MM.1S (cell line): ENCODE measurements around the gene ZNRF3.

Experiments used
- DNase-seq: peaks from one replicate; pipeline ENCODE4 v3.0.0-alpha.2; 2015
- H2AFZ ChIP-seq: fragments of 300-600 bp; sonication (generic); 2 replicates; pipeline ENCODE4 v1.6.0; 2016; ENCODE audit warnings: antibody characterized with exemption, low read length
- H3F3A ChIP-seq: fragments of 300-600 bp; sonication (generic); 2 replicates; pipeline ENCODE4 v1.6.1; 2016; ENCODE audit warnings: mild to moderate bottlenecking, antibody characterized with exemption, low read length, moderate library complexity, mixed read lengths; ENCODE audit not compliant: insufficient read depth
- H3K27ac ChIP-seq: fragments of 300-600 bp; sonication (generic); 2 replicates; pipeline ENCODE4 v1.5.1; 2016; ENCODE audit warnings: mild to moderate bottlenecking, low read length
- H3K27me3 ChIP-seq: fragments of 300-600 bp; sonication (generic); replicated peaks from 2 replicates; pipeline ENCODE4 v1.6.0; 2016; ENCODE audit warnings: low read length; ENCODE audit not compliant: insufficient read depth
- H3K36me3 ChIP-seq: fragments of 300-600 bp; sonication (generic); replicated peaks from 2 replicates; pipeline ENCODE4 v1.6.1; 2016; ENCODE audit warnings: mild to moderate bottlenecking, low read length, mixed read lengths; ENCODE audit not compliant: insufficient read depth
- H3K4me1 ChIP-seq: fragments of 300-600 bp; sonication (generic); 2 replicates; pipeline ENCODE4 v1.6.1; 2016; ENCODE audit warnings: low read length, mixed read lengths
- H3K4me2 ChIP-seq: fragments of 300-600 bp; sonication (generic); 2 replicates; pipeline ENCODE4 v1.6.0; 2016; ENCODE audit warnings: low read depth, low read length
- H3K4me3 ChIP-seq: fragments of 300-600 bp; sonication (generic); 2 replicates; pipeline ENCODE4 v1.5.1; 2016; ENCODE audit warnings: low read length, mixed read lengths
- H3K79me2 ChIP-seq: fragments of 300-600 bp; sonication (generic); 2 replicates; pipeline ENCODE4 v1.6.1; 2016; ENCODE audit warnings: mixed run types, low read length, mixed read lengths
- H3K9ac ChIP-seq: fragments of 300-600 bp; sonication (generic); 2 replicates; pipeline ENCODE4 v1.6.1; 2016; ENCODE audit warnings: low read length, mixed read lengths
- H3K9me2 ChIP-seq: fragments of 300-600 bp; sonication (generic); replicated peaks from 2 replicates; pipeline ENCODE4 v1.6.1; 2016; ENCODE audit warnings: mild to moderate bottlenecking, low read length, mixed read lengths; ENCODE audit not compliant: insufficient read depth
- H3K9me3 ChIP-seq: fragments of 300-600 bp; sonication (generic); replicated peaks from 2 replicates; pipeline ENCODE4 v1.6.1; 2016; ENCODE audit warnings: mild to moderate bottlenecking, low read length, mixed read lengths; ENCODE audit not compliant: insufficient read depth
- H4K20me1 ChIP-seq: fragments of 300-600 bp; sonication (generic); 2 replicates; pipeline ENCODE4 v1.6.1; 2016; ENCODE audit warnings: mild to moderate bottlenecking, low read length, moderate library complexity, mixed read lengths; ENCODE audit not compliant: insufficient read depth
- CTCF ChIP-seq: fragments of 300-600 bp; sonication (generic); IDR thresholded peaks from 2 replicates; pipeline ENCODE4 v1.5.1; 2016; ENCODE audit warnings: antibody characterized with exemption, low read length, mixed read lengths
- EZH2 ChIP-seq: fragments of 300-600 bp; sonication (generic); optimal IDR thresholded peaks from 2 replicates; pipeline ENCODE3; 2017; ENCODE audit warnings: low read depth, mild to moderate bottlenecking, antibody characterized with exemption, low read length, mixed read lengths
- EZH2phosphoT487 ChIP-seq: fragments of 300-600 bp; sonication (generic); IDR thresholded peaks from 2 replicates; pipeline ENCODE4 v1.6.1; 2018; ENCODE audit warnings: antibody characterized with exemption, low read length

ZNRF3 gene

DNA sequence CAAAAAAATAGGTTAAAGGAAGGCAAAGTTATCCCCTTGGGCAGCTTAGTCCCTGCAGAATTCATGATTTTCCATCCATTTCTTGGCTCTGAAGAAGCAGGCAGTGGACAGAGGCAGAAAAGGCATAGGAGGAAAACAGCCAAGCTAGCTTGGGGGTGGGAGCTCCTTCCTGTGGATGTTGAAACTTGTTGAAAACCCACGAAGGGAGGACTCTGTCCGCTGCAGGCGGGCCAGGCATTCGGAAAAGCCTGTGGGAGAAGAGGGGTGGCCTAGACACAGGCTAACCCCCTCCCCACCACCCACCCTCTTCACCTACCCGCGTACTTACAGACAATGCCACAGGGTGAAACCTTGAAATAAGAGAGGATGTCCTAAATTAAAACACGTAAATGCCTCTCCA, 106.1 kb downstream of the ZNRF3 start:
- no peaks in the 10 kb centered on the region for H3F3A ChIP-seq
- H3K9ac ChIP-seq, result no peak overlapping the region
- no peaks in the 10 kb centered on the region for H3K9me2 ChIP-seq
- TF ChIP-seq EZH2phosphoT487, result no peak
- TF ChIP-seq CTCF, result no peak
- TF ChIP-seq EZH2, result no peak
- H3K27me3 ChIP-seq, result no peaks in the 10 kb centered on the region
- no peaks in the 10 kb centered on the region for H3K36me3 ChIP-seq
- H2AFZ ChIP-seq, result no peak overlapping the region
- H3K27ac ChIP-seq, result no peak overlapping the region
- H4K20me1 ChIP-seq, result no peaks in the 10 kb centered on the region
- H3K4me2 ChIP-seq, result no peak overlapping the region
- no peaks in the 10 kb centered on the region for H3K9me3 ChIP-seq
- no peaks in the 10 kb centered on the region for H3K4me1 ChIP-seq
- no peaks in the 10 kb centered on the region for H3K79me2 ChIP-seq
- no peak for DNase-seq
- H3K4me3 ChIP-seq, result no peak overlapping the region

DNA sequence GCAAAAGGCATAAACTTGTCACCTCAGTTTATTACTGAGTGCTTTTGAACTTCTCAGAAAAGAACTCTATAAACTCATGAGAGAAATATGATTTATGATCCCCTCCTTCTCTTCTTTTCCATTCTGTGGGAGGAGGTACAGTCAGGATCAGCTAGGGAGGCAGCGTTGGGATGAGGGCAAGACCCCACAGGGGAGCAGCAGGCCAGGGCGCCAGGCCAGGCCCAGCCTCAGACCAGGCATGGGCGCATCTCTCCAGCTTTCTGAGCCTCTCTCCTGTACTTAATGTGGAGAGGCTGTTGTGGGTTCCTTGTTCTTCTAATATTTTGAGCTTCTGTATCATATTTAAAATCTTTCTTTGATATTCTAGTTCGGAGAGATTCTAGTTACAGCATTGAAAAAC, 106.5 kb downstream of the ZNRF3 start:
- H3K9me3 ChIP-seq, result no peaks in the 10 kb centered on the region
- TF ChIP-seq EZH2phosphoT487, result no peak
- TF ChIP-seq CTCF, result no peak
- TF ChIP-seq EZH2, result no peak
- H2AFZ ChIP-seq, result no peak overlapping the region
- no peak overlapping the region for H3K9ac ChIP-seq
- H3K4me3 ChIP-seq, result no peak overlapping the region
- no peak for DNase-seq
- no peak overlapping the region for H3K27ac ChIP-seq
- H3K36me3 ChIP-seq, result no peaks in the 10 kb centered on the region
- H3K4me1 ChIP-seq, result no peaks in the 10 kb centered on the region
- H3F3A ChIP-seq, result no peaks in the 10 kb centered on the region
- no peak overlapping the region for H3K4me2 ChIP-seq
- H3K9me2 ChIP-seq, result no peaks in the 10 kb centered on the region
- no peaks in the 10 kb centered on the region for H3K79me2 ChIP-seq
- no peaks in the 10 kb centered on the region for H3K27me3 ChIP-seq
- no peaks in the 10 kb centered on the region for H4K20me1 ChIP-seq

- H3K4me1 ChIP-seq, result no peaks in the 10 kb centered on the region
- H3K4me2 ChIP-seq, result no peak overlapping the region
- H3K9me2 ChIP-seq, result no peaks in the 10 kb centered on the region
- no peaks in the 10 kb centered on the region for H3K9me3 ChIP-seq
- no peaks in the 10 kb centered on the region for H3F3A ChIP-seq
- no peaks in the 10 kb centered on the region for H3K36me3 ChIP-seq
- no peak overlapping the region for H3K4me3 ChIP-seq
- TF ChIP-seq CTCF, result no peak
- no peak for TF ChIP-seq EZH2
- no peak for TF ChIP-seq EZH2phosphoT487
- no peak overlapping the region for H3K27ac ChIP-seq
- no peak overlapping the region for H3K9ac ChIP-seq
- H4K20me1 ChIP-seq, result no peaks in the 10 kb centered on the region
- DNase-seq, result no peak
- no peaks in the 10 kb centered on the region for H3K27me3 ChIP-seq
- no peak overlapping the region for H2AFZ ChIP-seq
- H3K79me2 ChIP-seq, result no peaks in the 10 kb centered on the region
These were observed 109.4 kb downstream of the ZNRF3 start for GRCh38 chr22:28992565-28993356.
